Ishikawa (cell line): ENCODE data around the gene DMRTA2.

ENCODE experiments used
- CEBPB ChIP-seq: IDR thresholded peaks from 2 replicates; pipeline ENCODE4 v1.6.1; 2012
- CREB1 ChIP-seq: IDR thresholded peaks from 2 replicates; pipeline ENCODE4 v1.6.1; 2012; ENCODE audit warnings: low read depth
- EGR1 ChIP-seq: IDR thresholded peaks from 2 replicates; pipeline ENCODE4 v1.6.1; 2012
- EP300 ChIP-seq: IDR thresholded peaks from 2 replicates; pipeline ENCODE4 v1.6.1; 2012; ENCODE audit warnings: borderline replicate concordance
- FOXM1 ChIP-seq: IDR thresholded peaks from 2 replicates; pipeline ENCODE4 v1.6.1; 2012; ENCODE audit warnings: low read depth, borderline replicate concordance
- NFIC ChIP-seq: IDR thresholded peaks from 2 replicates; pipeline ENCODE4 v1.6.1; 2012
- RAD21 ChIP-seq: IDR thresholded peaks from 2 replicates; pipeline ENCODE4 v1.6.1; 2012; ENCODE audit warnings: low read depth
- REST ChIP-seq: IDR thresholded peaks from 2 replicates; pipeline ENCODE4 v1.6.1; 2012; ENCODE audit warnings: low read depth, mild to moderate bottlenecking
- TAF1 ChIP-seq: IDR thresholded peaks from 2 replicates; pipeline ENCODE4 v1.6.1; 2012; ENCODE audit warnings: low read depth, mild to moderate bottlenecking
- TCF12 ChIP-seq: IDR thresholded peaks from 2 replicates; pipeline ENCODE4 v1.6.1; 2012; ENCODE audit warnings: low read depth
- TEAD4 ChIP-seq: IDR thresholded peaks from 2 replicates; pipeline ENCODE4 v1.6.1; 2012
- USF1 ChIP-seq: IDR thresholded peaks from 2 replicates; pipeline ENCODE4 v1.6.1; 2012
- YY1 ChIP-seq: IDR thresholded peaks from 2 replicates; pipeline ENCODE4 v1.6.1; 2012; ENCODE audit warnings: low read depth
- ZBTB7A ChIP-seq: IDR thresholded peaks from 2 replicates; pipeline ENCODE4 v1.6.1; 2012; ENCODE audit warnings: low read depth
- TF ChIP-seq, protein P1 (sequence below): IDR thresholded peaks from 2 replicates; pipeline ENCODE4 v1.6.1; 2012

The DMRTA2 gene

DNA sequence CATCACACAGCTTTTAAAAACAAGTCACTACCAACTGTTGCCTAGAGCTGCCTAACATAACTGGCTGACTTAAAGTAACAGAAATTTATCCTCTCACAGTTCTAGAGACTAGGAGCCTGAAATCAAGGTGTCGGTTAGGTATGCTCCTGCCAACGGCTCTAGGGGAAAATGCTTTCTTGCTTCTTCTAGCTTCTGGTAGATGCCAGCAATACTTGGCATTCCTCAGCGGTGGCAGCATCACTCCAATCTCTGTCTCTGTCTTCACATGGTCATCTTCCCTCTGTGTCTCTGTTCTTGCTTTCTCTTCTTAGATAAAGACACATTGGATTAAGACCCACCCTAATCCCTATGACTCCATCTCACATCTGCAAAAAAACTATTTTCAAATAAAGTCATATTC, 51.5 kb downstream of the DMRTA2 start:
- no peak for TF ChIP-seq EP300
- TF ChIP-seq FOXM1, result no peak
- TF ChIP-seq, protein P1, sequence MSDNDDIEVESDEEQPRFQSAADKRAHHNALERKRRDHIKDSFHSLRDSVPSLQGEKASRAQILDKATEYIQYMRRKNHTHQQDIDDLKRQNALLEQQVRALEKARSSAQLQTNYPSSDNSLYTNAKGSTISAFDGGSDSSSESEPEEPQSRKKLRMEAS, result no peak
- no peak for TF ChIP-seq CREB1
- TF ChIP-seq CEBPB, result no peak
- TF ChIP-seq TEAD4, result no peak
- no peak for TF ChIP-seq EGR1
- TF ChIP-seq YY1, result no peak

GRCh38 chr1:50369830-50370229, 53.4 kb downstream of the DMRTA2 start:
- TF ChIP-seq USF1 (no peak), TAF1 (no peak), CEBPB (no peak), RAD21 (peak; percentile 13; the same call in 1 of the 2 replicates)
- TF ChIP-seq, protein P1, result no peak

- TF ChIP-seq NFIC (no peak), EP300 (no peak), YY1 (no peak), CEBPB (no peak), RAD21 (no peak), TCF12 (no peak), REST (no peak), USF1 (no peak), TEAD4 (no peak), CREB1 (no peak), TAF1 (no peak), ZBTB7A (no peak), EGR1 (no peak), FOXM1 (no peak)
- TF ChIP-seq, protein P1, result no peak
Measured at GRCh38 chr1:50369008-50369634, 54.1 kb downstream of the DMRTA2 start.

GRCh38 chr1:50368179-50369007, 54.9 kb downstream of the DMRTA2 start:
- TF ChIP-seq FOXM1 (no peak), RAD21 (peak; percentile 87)
